GM23338 (cell line): ENCODE measurements around the gene GPR25. TPM values are rescaled to one million over a fixed set of nuclear protein-coding genes. Genes with fewer than 3 reads are reported as not detected.

Experiments used
- ATAC-seq: fragments of 200-7000 bp; cut with Tn5 transposase; 3 replicates; pipeline ENCODE4 v1.9.1; 2020
- DNase-seq: peaks from one replicate; pipeline ENCODE4 v3.0.0-alpha.2; 2015; ENCODE audit warnings: low spot score
- H2AFZ ChIP-seq: fragments of 200-600 bp; sonication (generic); 2 replicates; pipeline ENCODE4 v1.8.0; 2016; ENCODE audit warnings: antibody characterized with exemption, mild to moderate bottlenecking, moderate library complexity
- H3F3A ChIP-seq: fragments of 200-600 bp; sonication (generic); replicated peaks from 2 replicates; pipeline ENCODE4 v1.8.0; 2017; ENCODE audit warnings: antibody characterized with exemption, mixed run types, low read depth
- H3K27ac ChIP-seq: fragments of 200-600 bp; sonication (generic); 2 replicates; pipeline ENCODE4 v1.6.1; 2016; ENCODE audit warnings: low read depth
- H3K27me3 ChIP-seq: fragments of 200-600 bp; sonication (generic); 2 replicates; pipeline ENCODE4 v1.8.0; 2016; ENCODE audit warnings: mild to moderate bottlenecking, mixed run types, moderate library complexity; ENCODE audit not compliant: insufficient read depth
- H3K36me3 ChIP-seq: fragments of 200-600 bp; sonication (generic); 2 replicates; pipeline ENCODE4 v1.8.0; 2016; ENCODE audit warnings: mild to moderate bottlenecking; ENCODE audit not compliant: insufficient read depth
- H3K4me1 ChIP-seq: fragments of 200-600 bp; sonication (generic); 2 replicates; pipeline ENCODE4 v1.8.0; 2016; ENCODE audit warnings: mild to moderate bottlenecking, moderate library complexity; ENCODE audit not compliant: insufficient read depth
- H3K4me2 ChIP-seq: fragments of 200-600 bp; sonication (generic); 2 replicates; pipeline ENCODE4 v1.7.1; 2017; ENCODE audit warnings: mixed run types
- H3K4me3 ChIP-seq: fragments of 200-600 bp; sonication (generic); 2 replicates; pipeline ENCODE4 v1.6.1; 2016; ENCODE audit warnings: mixed run types
- H3K79me2 ChIP-seq: fragments of 200-600 bp; sonication (generic); replicated peaks from 2 replicates; pipeline ENCODE4 v1.8.0; 2017; ENCODE audit warnings: mild to moderate bottlenecking; ENCODE audit not compliant: insufficient read depth
- H3K9me2 ChIP-seq: fragments of 200-600 bp; sonication (generic); 2 replicates; pipeline ENCODE4 v1.8.0; 2017; ENCODE audit not compliant: insufficient read depth
- H4K20me1 ChIP-seq: fragments of 200-600 bp; sonication (generic); replicated peaks from 2 replicates; pipeline ENCODE4 v1.8.0; 2017; ENCODE audit warnings: mild to moderate bottlenecking; ENCODE audit not compliant: insufficient read depth
- H3K27ac Mint-ChIP-seq: 2 replicates; pipeline ENCODE4 v1.8.0; 2020; ENCODE audit warnings: inconsistent platforms, mild to moderate bottlenecking, moderate library complexity, mixed read lengths
- H3K27me3 Mint-ChIP-seq: 3 replicates; pipeline ENCODE4 v1.8.0; 2022; ENCODE audit warnings: low read depth, mild to moderate bottlenecking, moderate library complexity, mixed read lengths, inconsistent platforms; ENCODE audit not compliant: insufficient read depth, poor library complexity
- H3K36me3 Mint-ChIP-seq: 3 replicates; pipeline ENCODE4 v1.8.0; 2021; ENCODE audit warnings: low read depth, mild to moderate bottlenecking, inconsistent platforms, moderate library complexity, mixed read lengths
- H3K4me1 Mint-ChIP-seq: 3 replicates; pipeline ENCODE4 v1.8.0; 2020; ENCODE audit warnings: mild to moderate bottlenecking, inconsistent platforms, mixed read lengths
- H3K4me3 Mint-ChIP-seq: 3 replicates; pipeline ENCODE4 v1.8.0; 2021; ENCODE audit warnings: moderate library complexity, mild to moderate bottlenecking, inconsistent platforms, mixed read lengths
- H3K9me3 Mint-ChIP-seq: 3 replicates; pipeline ENCODE4 v1.8.0; 2020; ENCODE audit warnings: moderate library complexity, mild to moderate bottlenecking, inconsistent platforms, mixed read lengths
- CTCF ChIP-seq, 2 experiments: fragments of 200-600 bp in 1 of 2; sonication (generic) in 1 of 2; conservative IDR thresholded peaks; 2 replicates each; pipeline versions ENCODE4 v1.5.1 to v1.6.1; 2016 to 2017; ENCODE audit warnings: antibody characterized with exemption in 2 of 2, low read depth in 2 of 2, mild to moderate bottlenecking in 2 of 2, moderate library complexity in 1 of 2
- JUNB ChIP-seq: IDR thresholded peaks from one replicate; pipeline ENCODE4 v1.6.1; 2016; ENCODE audit warnings: antibody characterized with exemption; ENCODE audit not compliant: unreplicated experiment
- POLR2AphosphoS5 ChIP-seq: IDR thresholded peaks from 2 replicates; pipeline ENCODE4 v1.6.1; 2016; ENCODE audit warnings: antibody characterized with exemption, low read depth
- STAT1 ChIP-seq: IDR thresholded peaks from one replicate; pipeline ENCODE4 v1.6.1; 2016; ENCODE audit warnings: antibody characterized with exemption; ENCODE audit not compliant: unreplicated experiment
- ZNF114 ChIP-seq: fragments of 250-450 bp; sonication (Bioruptor Pico); IDR thresholded peaks from 2 replicates; pipeline ENCODE4 v1.5.0; 2020; ENCODE audit warnings: mild to moderate bottlenecking, moderate library complexity
- ZNF462 ChIP-seq: fragments of 250-450 bp; sonication (Bioruptor Pico); IDR thresholded peaks from 2 replicates; pipeline ENCODE4 v1.5.0; 2020; ENCODE audit warnings: mild to moderate bottlenecking, moderate library complexity
- polyA plus RNA-seq: library from polyadenylated mRNA; unstranded; fragments of >200 nt; fragmentation: Nextera tagmentation; extraction: Ambion mirVana; gene quantifications from 2 replicates; pipeline ENCODE4 v1.2.1, GENCODE V29; 2016
- total RNA-seq: library from RNA; depleted of rRNA; stranded (reverse); fragments of >200 nt; shearing (Covaris generic); gene quantifications from 2 replicates; pipeline ENCODE4 v1.2.3, GENCODE V29; 2014

Gene GPR25
- total and polyA plus RNA-seq, 2 experiments from 2014 or later = not detected

GRCh38 chr1:200836213-200836612, 36.6 kb upstream of the GPR25 start (continued):
- TF ChIP-seq ZNF462 (CRISPR knock-in tag) (no peak), STAT1 (no peak), ZNF114 (no peak), JUNB (no peak)

GRCh38 chr1:200837931-200838571, 34.7 kb upstream of the GPR25 start:
- no peaks in the 10 kb centered on the region for H3K4me1 ChIP-seq
- DNase-seq = no peak
- no peaks in the 10 kb centered on the region for H3F3A ChIP-seq
- no peaks in the 10 kb centered on the region for H4K20me1 ChIP-seq
- Mint-ChIP-seq H3K4me1 (no peaks in the 10 kb centered on the region), H3K36me3 (peaks cover 21% of the 10 kb centered on the region; the same call in 2 of the 3 replicates), H3K27me3 (peaks cover 2% of the 10 kb centered on the region), H3K27ac (no peak overlapping the region), H3K4me3 (no peak overlapping the region), H3K9me3 (peaks cover 6% of the 10 kb centered on the region; the same call in 1 of the 3 replicates)
- H3K9me2 ChIP-seq = no peaks in the 10 kb centered on the region
- H3K36me3 ChIP-seq = no peaks in the 10 kb centered on the region
- H3K4me2 ChIP-seq = no peak overlapping the region
- ATAC-seq = no peak
- H2AFZ ChIP-seq = no peak overlapping the region
- TF ChIP-seq CTCF (conservative IDR thresholded peaks at IDR 0.05; ENCODE audit: low read depth in 2 of 2) (peak in 1 of 2 experiments; percentile 60; a peak in 3 of 4 replicates), POLR2AphosphoS5 (no peak)
- H3K79me2 ChIP-seq = no peaks in the 10 kb centered on the region
- H3K27ac ChIP-seq = no peak overlapping the region
- H3K4me3 ChIP-seq = no peak overlapping the region
- no peaks in the 10 kb centered on the region for H3K27me3 ChIP-seq
